Cardiac fibroblast (primary cell): ENCODE results near the gene CENPM.
A peak's percentile ranks its signal among the peaks of the same experiment; 100 is the strongest.

Experiments used
- DNase-seq, 2 donors: peaks; one replicate each; pipeline versions ENCODE4 v3.0.0 to v3.0.0-alpha.2; 2010; ENCODE audit warnings: low read depth in 2 of 2
- H3K4me3 ChIP-seq, 2 donors: replicated peaks in 1 of 2; 1 replicate in 1 of 2; 2 replicates in 1 of 2; pipeline ENCODE4 v1.5.1; 2011; ENCODE audit warnings: low read depth in 2 of 2, low read length in 2 of 2, mild to moderate bottlenecking in 2 of 2, moderate library complexity in 1 of 2
- CTCF ChIP-seq: IDR thresholded peaks from one replicate; pipeline ENCODE4 v1.5.1; 2011; ENCODE audit warnings: low read depth, mild to moderate bottlenecking, low read length, inconsistent platforms

The CENPM gene

GRCh38 chr22:41913842-41914534 lies 33.0 kb downstream of the CENPM start:
- no peak for DNase-seq
- H3K4me3 ChIP-seq = no peak overlapping the region
- TF ChIP-seq CTCF = no peak

GRCh38 chr22:41913040-41913719 lies 33.8 kb downstream of the CENPM start:
- TF ChIP-seq CTCF = no peak
- H3K4me3 ChIP-seq = no peak overlapping the region
- DNase-seq = no peak

GRCh38 chr22:41912338-41913039 lies 34.5 kb downstream of the CENPM start:
- no peak for DNase-seq
- TF ChIP-seq CTCF = no peak
- no peak overlapping the region for H3K4me3 ChIP-seq

- TF ChIP-seq CTCF = no peak
- H3K4me3 ChIP-seq = no peak overlapping the region
- no peak for DNase-seq
Measured at GRCh38 chr22:41911001-41911611, 35.8 kb downstream of the CENPM start.

GRCh38 chr22:41910050-41911000 lies 36.6 kb downstream of the CENPM start:
- H3K4me3 ChIP-seq = peak overlapping the region in 1 of 2 donors; percentile 3
- peak; percentile 22 to 25 for DNase-seq

More at GRCh38 chr22:41910050-41911000, 36.6 kb downstream of the CENPM start:
- TF ChIP-seq CTCF = no peak
